ENCODE results near the gene PKLR. TPM values are rescaled to one million over a fixed set of nuclear protein-coding genes. Genes with fewer than 3 reads are reported as not detected.

PKLR gene
- total RNA-seq, 1 experiment from 2014 or later: not detected

DNA sequence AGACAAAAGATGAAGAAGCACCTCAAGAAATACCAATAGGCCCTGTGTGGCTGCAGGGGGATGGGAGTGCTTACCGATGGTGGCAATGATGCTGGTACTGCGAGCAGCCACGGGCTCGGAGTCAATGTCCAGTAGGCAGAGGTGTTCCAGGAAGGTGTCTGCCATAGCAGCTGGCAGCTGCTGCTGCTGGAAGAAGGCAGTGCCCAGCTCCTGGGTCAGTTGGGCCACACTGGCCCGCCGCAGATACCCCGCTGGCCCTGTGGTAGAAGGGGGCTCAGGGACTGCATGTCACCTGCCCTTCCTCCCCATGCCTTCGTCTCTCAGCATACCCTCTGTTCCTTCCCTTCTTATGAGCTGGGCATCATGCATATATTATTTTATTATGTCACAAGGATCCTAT, 1.2 kb downstream of the PKLR start:
- Histone ChIP-seq H3K14ac (ENCODE audit: insufficient read depth, low read length) (no peak overlapping the region), H3K23ac (ENCODE audit: insufficient read length, low read depth, low read length) (no peak overlapping the region), H4K91ac (ENCODE audit: insufficient read length, low read depth, low read length) (no peak overlapping the region), H3K4me2 (ENCODE audit: insufficient read depth, insufficient read length, low read length) (no peak overlapping the region), H3T11ph (ENCODE audit: low read length) (no peak overlapping the region), H2AK5ac (ENCODE audit: insufficient read length, low read length) (no peak overlapping the region), H4K20me1 (ENCODE audit: control insufficient read depth, insufficient read depth, insufficient read length) (no peaks in the 10 kb centered on the region), H2BK5ac (ENCODE audit: insufficient read length, low read length) (no peak overlapping the region), H3K79me1 (ENCODE audit: insufficient read depth, low read depth, low read length, poor library complexity, severe bottlenecking) (no peaks in the 10 kb centered on the region), H2AFZ (ENCODE audit: low read length) (no peak overlapping the region), H3K4ac (ENCODE audit: low read depth, low read length) (no peak overlapping the region), H2BK20ac (ENCODE audit: low read depth, low read length, poor library complexity, severe bottlenecking) (no peak overlapping the region), H3K79me2 (ENCODE audit: insufficient read depth, low read length) (no peaks in the 10 kb centered on the region), H3K9me3 (ENCODE audit: control insufficient read depth, low read depth, low read length) (no peaks in the 10 kb centered on the region), H3K27ac (ENCODE audit: insufficient read length, low read depth, low read length) (no peak overlapping the region), H3K27me3 (ENCODE audit: insufficient read depth, low read length) (no peaks in the 10 kb centered on the region), H2BK15ac (ENCODE audit: low read depth, low read length) (no peak overlapping the region), H2BK12ac (ENCODE audit: insufficient read length, low read depth, low read length) (no peak overlapping the region), H3K18ac (ENCODE audit: insufficient read length, low read depth, low read length) (no peak overlapping the region), H3K23me2 (ENCODE audit: insufficient read length, low read depth, low read length, poor library complexity, severe bottlenecking) (peaks cover 8% of the 10 kb centered on the region), H3K4me1 (ENCODE audit: insufficient read depth, low read length) (no peaks in the 10 kb centered on the region; the same call in 1 of the 2 replicates), H3K56ac (ENCODE audit: insufficient read length, low read depth, low read length) (no peak overlapping the region), H4K5ac (ENCODE audit: insufficient read length, low read depth, low read length) (no peak overlapping the region), H3K9ac (ENCODE audit: extremely low read depth, insufficient read length, low read length) (no peak overlapping the region), H4K8ac (replicated peaks; ENCODE audit: insufficient read length, low read depth, low read length) (no peak overlapping the region), H2BK120ac (ENCODE audit: low read depth, low read length, poor library complexity, severe bottlenecking) (no peak overlapping the region)
- Mint-ChIP-seq H3K36me3 (ENCODE audit: insufficient read depth in 1 of 3, low read depth in 3 of 3) (no peaks in the 10 kb centered on the region), H3K4me3 (no peak overlapping the region), H3K9me3 (no peaks in the 10 kb centered on the region; a peak in 1 of 5 replicates), H3K27me3 (ENCODE audit: low read depth) (peaks cover 4% of the 10 kb centered on the region), H3K27ac (no peak overlapping the region), H3K4me1 (peaks cover 16 to 27% of the 10 kb centered on the region in 2 experiments)
- no peak for DNase-seq
- TF ChIP-seq, protein P1, sequence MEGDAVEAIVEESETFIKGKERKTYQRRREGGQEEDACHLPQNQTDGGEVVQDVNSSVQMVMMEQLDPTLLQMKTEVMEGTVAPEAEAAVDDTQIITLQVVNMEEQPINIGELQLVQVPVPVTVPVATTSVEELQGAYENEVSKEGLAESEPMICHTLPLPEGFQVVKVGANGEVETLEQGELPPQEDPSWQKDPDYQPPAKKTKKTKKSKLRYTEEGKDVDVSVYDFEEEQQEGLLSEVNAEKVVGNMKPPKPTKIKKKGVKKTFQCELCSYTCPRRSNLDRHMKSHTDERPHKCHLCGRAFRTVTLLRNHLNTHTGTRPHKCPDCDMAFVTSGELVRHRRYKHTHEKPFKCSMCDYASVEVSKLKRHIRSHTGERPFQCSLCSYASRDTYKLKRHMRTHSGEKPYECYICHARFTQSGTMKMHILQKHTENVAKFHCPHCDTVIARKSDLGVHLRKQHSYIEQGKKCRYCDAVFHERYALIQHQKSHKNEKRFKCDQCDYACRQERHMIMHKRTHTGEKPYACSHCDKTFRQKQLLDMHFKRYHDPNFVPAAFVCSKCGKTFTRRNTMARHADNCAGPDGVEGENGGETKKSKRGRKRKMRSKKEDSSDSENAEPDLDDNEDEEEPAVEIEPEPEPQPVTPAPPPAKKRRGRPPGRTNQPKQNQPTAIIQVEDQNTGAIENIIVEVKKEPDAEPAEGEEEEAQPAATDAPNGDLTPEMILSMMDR (conservative IDR thresholded peaks at IDR 0.05): no peak
- WGBS (ENCODE audit: extremely low coverage, insufficient read length, low lambda C conversion rate): no CpG with 5 or more reads among the region's 8 CpGs
